ENCODE results near the gene SCFD2.
A peak's percentile ranks its signal among the peaks of the same experiment; 100 is the strongest.
"Not testable (repeated sequence)": the region's sequence is repeated elsewhere in the genome, so short reads cannot be mapped to it uniquely, and the experiment has no call there.

SCFD2 gene

DNA sequence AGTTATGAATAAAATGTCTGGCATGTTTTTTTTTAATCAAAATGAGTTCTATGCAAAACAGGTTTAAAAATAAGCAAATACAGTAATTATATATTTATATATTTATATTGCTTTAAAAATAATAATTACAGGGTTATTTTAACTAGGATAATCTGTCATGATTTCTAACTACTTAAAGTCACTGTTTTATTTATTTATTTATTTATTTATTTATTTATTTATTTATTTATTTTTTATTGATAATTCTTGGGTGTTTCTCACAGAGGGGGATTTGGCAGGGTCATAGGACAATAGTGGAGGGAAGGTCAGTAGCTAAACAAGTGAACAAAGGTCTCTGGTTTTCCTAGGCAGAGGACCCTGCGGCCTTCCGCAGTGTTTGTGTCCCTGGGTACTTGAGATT is 129.2 kb downstream of the SCFD2 start:
- not testable (repeated sequence) for DNase-seq

DNA sequence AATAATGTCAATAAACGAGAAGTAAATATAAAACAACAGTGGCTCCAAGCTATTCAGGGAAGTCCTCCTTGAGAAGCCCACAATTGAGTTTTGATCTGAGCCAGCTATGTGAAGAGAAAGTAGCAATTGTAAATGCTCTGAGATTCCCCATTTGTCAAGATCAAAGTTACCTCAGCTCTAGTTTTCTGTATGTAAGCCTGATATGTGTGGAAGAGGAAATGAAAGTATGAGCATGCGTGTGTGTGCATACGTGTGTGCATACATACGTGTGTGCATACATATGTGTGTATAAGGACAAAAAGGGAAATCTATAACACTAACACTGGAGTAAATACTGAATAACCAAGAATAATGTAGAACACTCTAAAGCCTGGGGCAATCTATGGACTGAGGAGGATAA is 130.3 kb downstream of the SCFD2 start:
- no peak for DNase-seq

DNA sequence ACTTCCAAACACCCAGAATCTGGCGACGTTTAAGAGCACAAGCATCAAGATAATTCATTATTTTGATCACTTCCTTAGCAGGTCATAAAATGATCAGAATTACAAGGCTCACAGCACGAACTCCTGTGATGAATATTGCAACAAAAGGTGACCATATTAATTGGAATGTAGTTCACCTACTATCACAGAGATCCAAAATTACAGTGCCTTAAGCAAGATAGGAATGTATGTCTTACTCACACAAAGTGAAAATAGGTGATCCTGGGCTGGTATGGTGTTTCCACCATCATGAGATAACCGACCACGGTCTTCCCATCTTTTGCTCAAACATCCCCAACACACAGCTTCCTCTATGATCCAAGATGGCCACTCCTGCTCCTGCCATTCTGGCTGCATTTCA is 131.2 kb downstream of the SCFD2 start:
- no peak for DNase-seq

DNA sequence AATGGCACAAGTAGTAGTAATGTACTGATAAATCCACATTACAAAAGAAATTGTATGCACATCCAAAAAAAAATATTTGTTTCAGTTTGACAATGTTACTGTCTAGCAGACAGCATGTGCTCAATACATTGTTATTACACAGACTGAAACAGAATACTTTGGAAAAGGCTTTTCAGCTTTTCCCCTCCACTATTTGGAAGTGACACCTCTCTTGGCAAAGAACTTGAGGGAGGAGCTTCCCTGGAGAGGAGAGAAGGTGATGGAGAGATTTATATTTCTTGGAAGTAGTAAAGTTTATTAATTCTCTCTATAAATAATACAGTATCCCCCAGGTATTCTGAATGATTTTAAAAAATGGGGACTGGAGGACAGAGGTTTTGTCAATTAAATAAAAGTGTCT is 131.8 kb downstream of the SCFD2 start:
- DNase-seq: no peak

DNA sequence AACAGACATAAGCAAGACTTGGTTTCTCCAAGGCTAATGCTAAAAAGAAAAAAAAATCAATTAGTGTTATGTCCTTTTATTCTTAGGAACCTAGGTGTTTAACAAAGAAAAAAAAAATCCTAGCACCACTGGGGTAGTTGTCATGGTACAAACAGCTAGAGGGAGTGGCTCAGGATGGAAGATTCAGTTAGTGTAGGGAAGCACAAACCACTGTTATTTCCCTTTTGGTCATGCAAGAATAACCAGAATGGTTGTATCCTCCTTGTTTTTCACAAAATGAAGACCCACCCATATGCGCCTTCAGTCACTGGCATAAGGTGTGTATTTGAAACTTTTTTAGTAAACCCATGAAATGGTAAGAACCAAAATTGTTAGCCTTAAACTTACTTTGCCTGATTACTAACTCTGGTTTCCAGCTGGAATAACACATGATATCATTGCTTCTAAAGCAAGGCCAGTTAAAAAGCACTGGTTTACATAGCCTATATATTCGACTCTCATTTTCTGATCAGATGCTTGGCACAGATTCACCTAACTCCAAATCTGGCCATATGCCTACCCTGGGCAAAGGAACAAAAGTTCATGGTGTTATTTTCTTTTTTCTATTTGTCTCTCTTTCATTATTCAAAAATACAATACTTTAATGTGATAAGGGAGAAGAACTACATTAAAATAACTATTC is 132.6 kb downstream of the SCFD2 start:
- DNase-seq: no peak

DNA sequence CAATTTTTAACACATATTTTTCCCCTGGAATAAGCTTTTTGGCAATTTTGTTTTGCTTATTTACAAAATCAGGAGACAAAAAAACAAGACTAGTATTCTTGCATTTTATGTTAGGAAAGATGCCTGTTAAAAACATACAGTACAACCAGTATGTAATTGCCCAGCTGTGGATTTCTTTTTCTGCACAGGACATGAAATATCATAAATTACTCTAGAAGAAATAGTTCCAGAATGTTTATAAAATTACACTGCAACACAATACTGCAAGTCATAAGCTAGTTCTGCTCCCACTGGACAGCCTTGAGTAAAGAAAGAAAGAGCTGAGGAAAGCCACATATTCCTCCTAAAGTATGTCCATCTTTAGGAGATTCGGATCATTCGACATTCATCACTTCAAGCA is 133.5 kb downstream of the SCFD2 start:
- DNase-seq: no peak

DNA sequence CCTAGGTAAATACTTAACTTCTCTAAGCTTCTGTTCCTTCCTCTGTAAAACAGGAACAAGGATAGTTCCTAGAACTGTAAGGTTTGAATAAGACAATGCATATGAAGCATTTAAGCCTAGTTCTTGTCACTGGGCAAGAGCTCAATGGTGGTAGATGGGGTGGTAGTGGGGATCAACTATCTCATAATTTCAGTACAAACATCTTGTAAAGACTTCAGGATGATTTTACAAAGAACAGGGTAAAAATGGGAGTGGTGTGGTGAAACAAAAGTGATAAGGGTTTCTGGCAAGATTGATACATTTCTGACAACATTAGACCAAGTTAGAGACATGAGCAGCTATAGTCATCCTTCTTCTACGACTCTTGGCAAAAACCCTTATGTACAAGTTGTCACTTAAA is 137.8 kb downstream of the SCFD2 start:
- peak; percentile 86 for DNase-seq

DNA sequence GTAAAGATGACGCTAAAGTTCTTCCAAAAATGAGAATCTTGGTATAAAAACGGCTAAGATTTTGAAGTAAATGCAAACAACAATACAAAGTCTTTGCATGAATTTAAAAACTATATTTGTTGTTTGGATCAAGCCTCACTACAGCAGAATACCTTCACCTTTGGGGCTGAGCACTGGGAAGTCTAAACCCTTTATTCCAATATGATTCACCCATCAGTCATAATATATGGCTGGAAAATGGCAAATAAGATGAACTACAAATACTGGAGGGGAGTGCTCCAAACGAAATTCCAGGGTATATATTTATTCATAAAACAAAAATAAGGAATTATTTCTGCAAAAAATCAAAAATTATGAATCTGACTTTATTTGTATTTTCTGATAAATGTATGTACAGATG is 138.4 kb downstream of the SCFD2 start:
- DNase-seq: no peak

DNA sequence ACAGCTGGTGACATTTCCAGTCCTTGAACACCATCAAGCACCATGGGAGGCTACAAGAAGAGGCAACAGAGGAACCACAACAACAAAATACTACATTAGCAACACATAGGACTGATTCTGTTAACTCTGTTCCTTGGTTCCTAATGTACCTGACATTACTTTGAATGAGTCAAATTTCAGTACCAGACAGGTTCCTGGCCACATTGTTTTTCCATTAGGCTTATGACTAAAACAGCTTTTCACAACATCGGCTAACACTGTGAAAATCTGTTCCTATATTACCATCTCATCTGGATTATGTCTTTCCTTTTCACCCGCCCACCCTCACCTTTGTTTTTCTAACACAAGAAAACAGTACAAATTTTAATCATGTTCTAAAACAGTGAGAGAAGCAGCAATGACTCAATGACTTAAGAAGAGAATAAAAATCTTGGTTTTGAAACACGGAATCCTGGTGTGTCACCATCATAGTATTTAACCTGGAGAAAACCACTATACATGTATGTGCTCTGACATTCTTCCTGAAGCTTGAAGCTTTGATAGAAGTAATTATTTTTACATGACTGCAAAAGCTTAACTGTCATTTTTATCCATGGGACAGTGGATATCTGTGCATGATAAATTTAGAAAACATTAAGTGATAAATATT is 143.9 kb downstream of the SCFD2 start:
- no peak for DNase-seq

DNA sequence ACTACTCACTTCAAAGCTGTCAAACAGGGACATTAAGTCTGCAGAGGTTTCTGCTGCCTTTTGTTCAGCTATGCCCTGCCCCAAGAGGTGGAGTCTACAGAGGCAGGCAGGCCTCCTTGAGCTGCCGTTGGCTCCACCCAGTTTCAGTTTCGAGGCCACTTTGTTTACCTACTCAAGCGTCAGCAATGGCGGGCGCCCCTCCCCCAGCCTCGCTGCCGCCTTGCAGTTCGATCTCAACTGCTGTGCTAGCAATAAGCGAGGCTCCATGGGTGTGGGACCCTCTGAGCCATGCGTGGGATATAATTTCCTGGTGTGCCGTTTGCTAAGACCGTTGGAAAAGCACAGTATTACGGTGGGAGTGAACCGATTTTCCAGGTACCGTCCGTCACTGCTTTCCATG is 146.7 kb downstream of the SCFD2 start:
- not testable (repeated sequence) for DNase-seq

DNA sequence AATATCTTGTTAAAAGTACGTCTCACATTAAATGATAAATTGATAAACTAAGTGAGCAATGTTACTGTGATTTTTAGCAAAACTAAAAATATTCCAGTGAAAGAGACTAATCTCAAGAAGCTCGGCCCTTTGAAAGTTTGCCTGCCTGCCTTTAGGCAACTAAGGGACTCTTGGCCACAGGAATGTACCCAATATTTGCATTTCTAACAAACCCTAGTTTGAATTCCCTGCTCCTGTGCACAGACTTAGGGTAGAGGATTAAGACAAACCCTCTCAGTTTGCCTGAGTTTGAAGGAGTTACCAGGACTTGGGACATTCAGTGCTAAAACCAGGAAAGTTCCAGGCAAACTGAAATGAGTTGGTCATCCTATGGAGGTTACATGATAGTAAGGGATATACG is 157.1 kb downstream of the SCFD2 start:
- no peak for DNase-seq

DNA sequence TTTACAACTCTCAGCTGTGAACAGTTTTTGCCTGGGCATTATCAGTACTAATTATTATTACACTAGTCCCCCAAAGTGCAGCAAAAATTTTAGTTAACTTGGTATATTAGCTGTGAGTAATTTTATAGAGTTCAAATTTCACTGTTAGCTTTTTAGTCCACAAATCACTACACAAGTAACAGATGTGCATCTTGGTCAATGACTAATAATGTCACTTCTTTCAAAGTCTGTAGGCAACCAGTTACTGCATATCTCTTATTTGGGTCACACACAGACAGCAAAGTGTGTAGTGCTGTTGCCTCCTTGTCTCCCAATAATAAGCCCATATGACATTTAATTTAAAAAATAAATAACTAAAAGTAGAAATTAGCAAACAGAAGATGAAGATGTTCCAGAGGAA is 159.9 kb downstream of the SCFD2 start:
- no peak for DNase-seq

DNA sequence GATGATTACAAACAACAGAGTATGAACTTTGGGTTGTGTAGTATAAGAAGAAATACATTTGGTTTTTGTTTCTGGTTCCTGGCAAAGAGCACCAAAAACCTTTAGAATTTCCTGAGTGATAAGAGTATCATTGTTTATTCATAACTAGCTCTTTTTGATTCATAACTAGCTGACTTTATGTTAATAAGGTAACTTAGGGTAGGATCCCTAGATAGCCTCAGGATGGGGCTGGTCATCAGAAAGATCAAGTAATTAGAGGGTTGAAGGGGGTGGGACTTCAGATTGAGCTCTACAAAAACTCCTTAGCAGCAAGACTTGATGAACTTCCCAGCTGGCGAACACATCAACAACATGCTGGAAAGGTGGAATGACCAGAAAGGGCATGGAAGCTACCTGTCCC is 166.5 kb downstream of the SCFD2 start:
- DNase-seq: no peak

DNA sequence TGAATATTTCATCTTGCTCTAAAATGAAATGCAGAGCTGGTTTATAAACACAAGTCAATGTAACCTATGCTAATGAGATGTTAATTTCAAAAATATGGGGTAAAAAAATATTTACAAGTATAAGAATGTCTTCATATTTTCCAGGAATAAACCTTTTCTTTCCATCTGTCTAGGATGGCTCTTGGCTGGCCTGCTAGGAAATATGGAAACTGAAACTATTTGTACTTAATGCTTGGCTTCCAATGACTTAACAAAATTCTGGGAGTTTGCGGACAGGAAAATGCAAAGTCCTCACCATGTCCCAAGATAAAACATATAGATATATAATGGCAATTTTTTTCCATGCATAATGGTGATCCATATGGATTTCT is 168.1 kb downstream of the SCFD2 start:
- no peak for DNase-seq

DNA sequence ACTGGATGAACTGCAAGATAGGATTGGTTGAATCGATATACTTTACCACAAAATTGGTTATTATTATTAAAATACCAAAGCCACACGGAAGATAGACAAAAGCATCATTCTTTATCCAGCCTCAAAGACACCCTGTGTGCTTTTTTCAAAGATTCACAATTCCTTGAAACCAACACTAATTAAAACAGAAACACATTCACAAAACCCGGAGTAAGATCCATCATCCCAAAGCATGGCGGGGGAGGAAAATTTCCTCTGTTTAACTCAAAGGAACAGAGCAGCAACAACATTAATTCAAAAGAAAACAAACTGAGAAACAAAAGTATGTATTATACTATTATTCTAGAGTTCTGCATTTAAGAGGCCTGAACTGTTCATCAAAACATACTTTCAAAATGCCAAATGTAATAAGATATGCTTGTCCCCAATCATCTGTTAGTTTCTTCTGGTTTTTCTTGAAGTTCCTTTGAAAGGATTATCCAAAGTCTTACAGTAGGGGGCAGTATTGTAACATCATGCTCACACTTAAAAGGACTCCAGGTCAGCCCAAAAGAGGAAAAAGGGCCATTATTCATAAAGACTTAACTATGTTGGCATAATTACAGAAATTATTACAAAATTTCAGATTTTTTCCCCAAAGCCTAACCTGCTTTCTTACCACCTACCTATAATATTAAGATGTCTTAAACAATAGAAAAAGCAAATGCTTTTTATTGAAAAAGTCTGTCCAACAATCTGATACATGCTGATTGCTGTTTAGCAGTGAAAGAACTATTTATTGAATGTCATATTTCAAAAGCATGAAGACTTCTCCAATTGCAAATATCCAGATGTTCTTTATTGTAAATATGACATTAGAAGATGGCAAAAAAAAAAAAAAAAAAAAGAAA is 168.7 kb downstream of the SCFD2 start:
- peak; percentile 90 for DNase-seq

DNA sequence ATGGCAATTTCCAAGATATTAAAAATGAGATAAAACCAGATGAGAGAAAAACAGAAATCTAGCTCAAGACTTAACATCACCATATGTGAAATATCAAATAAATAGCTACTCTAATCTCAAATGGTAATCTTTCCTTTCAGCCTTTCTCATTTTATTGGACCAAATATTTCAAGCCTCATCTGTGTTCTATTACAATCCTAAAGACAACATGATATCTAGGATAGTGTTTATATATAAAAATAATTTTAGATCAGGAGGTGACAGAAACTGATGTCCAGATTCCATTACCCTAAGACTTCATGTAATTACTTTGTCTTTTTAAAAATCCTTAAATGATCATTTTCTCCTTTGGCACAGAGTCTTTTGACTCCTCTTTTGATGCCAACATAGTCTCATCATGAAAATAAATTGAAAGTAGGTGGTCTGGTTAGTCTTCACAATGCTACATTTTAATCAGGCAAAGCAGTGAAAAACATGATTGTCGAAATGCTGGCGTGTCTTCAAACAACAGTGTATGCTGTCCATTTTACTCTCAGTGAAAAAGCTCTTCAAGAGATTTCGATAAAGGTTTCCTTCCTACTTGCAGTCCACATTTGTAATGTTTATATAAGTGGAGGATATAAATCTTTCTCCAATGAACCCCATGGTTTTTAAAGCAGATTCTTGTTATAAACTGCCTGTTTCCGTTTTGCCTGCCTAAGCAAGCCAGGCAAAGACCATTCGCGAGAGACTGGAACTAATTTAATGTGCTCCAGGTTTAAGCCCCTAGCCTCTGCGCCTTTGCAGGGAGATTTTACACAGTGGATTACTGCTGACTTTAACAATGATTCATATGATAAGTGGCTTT is 169.8 kb downstream of the SCFD2 start:
- DNase-seq: no peak

DNA sequence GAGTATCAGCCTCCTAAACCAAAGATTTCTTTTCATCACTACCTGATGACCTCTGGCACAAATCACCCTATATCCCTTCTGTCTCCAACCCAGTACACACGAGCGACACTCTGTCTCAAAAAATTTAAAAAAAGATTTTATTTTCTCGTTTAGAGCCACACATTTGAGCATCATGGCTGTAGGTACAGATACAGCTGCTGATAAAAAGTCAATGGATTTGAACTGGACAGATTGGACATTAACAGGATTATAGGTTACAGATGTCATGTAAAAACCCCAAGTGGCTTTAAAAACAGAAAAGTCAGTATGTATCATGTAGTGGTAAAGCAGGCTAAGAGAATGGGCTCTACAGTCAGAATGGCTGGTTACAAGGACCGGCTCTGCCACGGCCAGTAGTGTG is 171.1 kb downstream of the SCFD2 start:
- DNase-seq: no peak

DNA sequence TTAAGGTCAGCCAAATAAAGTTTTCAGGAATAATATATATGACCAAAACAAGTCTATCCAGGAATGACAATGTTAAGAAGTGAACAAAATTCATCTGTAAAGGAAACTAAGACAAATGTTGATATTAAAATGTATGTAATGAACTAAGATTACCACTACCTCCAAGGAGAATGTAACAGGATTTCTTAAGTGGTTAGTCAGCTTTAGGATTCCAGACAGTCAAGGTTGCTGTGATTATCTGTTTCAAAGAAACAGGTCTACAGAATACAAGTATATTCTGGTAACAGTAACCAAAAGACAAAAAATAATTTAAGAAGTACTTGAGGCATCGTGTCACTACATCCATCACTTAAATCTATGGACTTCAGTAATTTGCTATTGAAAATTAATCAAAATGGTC is 172.8 kb downstream of the SCFD2 start:
- no peak for DNase-seq

DNA sequence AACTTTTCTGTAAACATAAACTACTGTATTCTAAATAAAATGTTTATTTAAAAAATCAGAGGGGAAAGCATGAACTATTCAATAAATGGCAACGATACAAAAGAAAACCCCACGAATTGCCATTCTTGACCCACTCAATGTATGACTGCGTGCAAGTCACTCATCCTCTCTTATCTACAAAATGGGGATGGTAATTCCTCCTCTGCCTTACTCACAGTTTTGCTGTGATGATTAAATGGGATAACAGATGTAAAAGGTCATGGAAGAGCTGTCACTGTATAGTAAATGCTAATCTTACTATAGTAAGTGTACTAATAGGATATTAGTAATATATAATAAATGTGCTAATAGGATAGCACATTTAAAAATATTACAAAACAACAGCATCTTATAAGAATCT is 173.4 kb downstream of the SCFD2 start:
- DNase-seq: no peak

DNA sequence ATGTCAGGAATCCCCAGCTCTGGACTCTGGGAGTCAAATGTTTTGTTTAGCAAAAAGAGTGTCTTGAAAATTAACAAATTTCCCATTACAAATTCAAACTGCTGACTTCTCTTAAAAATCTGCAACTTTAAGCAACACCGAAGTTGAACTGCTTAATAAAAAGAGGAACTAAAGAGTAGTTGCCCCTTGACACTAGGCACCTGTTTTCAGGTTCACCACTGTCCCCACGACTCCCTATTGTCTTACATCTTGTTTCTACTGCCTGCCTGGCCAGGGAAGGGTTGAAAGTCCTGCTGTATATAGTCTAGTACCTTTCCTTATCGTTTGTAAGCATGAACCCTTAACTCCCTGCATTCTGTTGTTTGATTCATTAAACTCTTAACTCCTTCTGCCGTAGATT is 173.9 kb downstream of the SCFD2 start:
- peak; percentile 12 for DNase-seq

DNA sequence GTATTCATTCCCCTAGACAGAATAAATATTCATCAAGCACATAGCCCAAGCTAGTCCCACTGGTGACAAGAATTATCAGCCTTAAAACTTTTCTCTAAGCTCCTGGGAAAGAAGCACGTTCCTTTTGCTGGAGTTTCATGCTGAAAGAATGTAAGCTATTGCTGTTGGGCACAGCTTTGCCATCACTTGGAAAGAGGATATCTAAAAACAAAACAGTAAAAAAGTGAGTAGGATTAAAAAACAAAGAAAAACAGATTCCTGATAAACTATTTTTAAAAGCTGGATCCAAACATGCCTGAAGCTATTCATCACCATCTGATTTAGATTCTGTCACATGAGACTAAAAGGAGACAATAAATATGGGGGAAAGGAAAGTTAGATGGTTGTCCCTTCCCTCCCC is 176.8 kb downstream of the SCFD2 start:
- DNase-seq: no peak

DNA sequence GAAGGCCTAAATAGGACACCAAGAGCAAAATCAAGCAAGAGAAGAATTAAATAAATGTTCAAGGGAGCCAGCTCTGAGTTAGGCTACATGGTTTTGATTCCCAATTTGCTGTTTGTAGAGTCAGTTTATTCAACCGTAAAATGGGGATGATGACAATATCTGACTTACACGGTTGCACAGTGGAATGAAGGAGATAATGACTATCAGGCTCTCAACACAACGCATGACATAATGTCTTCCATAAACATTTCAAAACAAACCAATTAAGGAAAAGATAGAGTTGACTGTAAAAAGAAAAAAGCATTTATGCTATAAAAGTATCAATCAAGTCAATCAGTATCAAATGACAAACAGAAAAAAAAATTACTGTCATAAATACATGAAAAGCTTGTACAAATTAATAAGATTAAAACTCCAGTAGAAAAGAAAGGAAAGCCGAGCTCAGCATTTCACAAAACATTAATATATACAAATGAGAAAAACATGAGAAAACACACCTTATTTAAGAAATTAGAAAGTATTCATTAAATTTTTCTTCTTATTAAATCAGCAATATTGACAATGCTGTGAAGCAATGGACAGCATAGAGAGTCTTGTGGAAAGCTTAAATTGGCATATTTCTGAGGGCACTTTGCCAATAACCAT is 179.0 kb downstream of the SCFD2 start:
- DNase-seq: peak; percentile 17

Measured in hematopoietic multipotent progenitor cell treated with erythropoietin and hydrocortisone succinate and interleukin-3 and kit ligand, for 6 days (in vitro differentiated cells).